ENCODE measurements around the gene S100A14. TPM values are rescaled to one million over a fixed set of nuclear protein-coding genes. Genes with fewer than 3 reads are reported as not detected.
A peak's percentile ranks its signal among the peaks of the same experiment; 100 is the strongest.
"Not testable (repeated sequence)": the region's sequence is repeated elsewhere in the genome, so short reads cannot be mapped to it uniquely, and the experiment has no call there.

S100A14 gene
- total RNA-seq, 2 experiments from 2014 or later: not detected

DNA sequence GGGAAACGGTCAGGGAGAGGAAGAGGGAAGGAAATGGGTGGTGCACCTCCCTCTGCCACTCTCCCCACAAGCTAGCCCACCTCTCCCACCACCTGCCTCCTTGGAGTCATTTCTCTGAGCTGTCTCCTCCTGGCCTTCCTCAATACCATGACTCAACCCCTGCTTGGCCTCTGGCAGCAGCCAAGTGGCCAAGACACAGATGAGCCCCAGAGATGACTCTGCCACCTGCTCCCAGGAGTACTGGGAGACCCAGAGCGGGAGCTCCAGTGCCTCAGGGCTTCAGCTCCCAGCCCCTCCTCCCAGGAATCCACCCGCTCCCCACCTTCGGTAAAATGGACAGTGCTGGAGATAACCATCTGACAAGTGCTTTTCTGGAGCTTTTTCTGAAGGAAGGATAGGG lies 5.8 kb downstream of the S100A14 start:
- H3K9me3 Mint-ChIP-seq: no peaks in the 10 kb centered on the region
- ATAC-seq (ENCODE audit: low read depth) (no peak), DNase-seq (no peak)
- H3K4me3 Mint-ChIP-seq: no peak overlapping the region
- no peaks in the 10 kb centered on the region for H3K4me1 Mint-ChIP-seq
- H3K27ac Mint-ChIP-seq: no peak overlapping the region
- POLR2A ChIA-PET: no interaction called here
- no peaks in the 10 kb centered on the region for H3K36me3 Mint-ChIP-seq
- peaks cover 4% of the 10 kb centered on the region for H3K27me3 Mint-ChIP-seq

DNA sequence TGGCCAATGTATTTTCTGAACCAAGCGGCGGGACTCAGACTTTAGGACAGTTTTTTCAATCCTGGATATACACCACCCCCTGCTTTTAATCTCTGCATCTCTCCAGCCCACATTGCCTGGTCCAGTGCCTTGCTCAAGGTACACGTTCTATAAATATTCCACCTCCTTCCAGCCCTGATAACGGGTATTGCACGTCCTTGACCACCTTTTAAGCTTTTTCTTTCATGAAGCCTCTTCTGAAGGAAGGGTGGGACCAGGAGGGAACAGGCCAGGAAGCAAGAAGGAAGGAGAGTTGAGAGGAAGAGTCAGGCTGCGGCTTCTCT lies 6.6 kb downstream of the S100A14 start:
- DNase-seq: no peak
- Mint-ChIP-seq H3K9me3 (no peaks in the 10 kb centered on the region), H3K4me1 (no peaks in the 10 kb centered on the region), H3K27me3 (peaks cover 4% of the 10 kb centered on the region), H3K36me3 (no peaks in the 10 kb centered on the region), H3K27ac (peak overlapping the region; percentile 20), H3K4me3 (no peak overlapping the region)
- POLR2A ChIA-PET: no interaction called here
- no peak for ATAC-seq (ENCODE audit: low read depth)

DNA sequence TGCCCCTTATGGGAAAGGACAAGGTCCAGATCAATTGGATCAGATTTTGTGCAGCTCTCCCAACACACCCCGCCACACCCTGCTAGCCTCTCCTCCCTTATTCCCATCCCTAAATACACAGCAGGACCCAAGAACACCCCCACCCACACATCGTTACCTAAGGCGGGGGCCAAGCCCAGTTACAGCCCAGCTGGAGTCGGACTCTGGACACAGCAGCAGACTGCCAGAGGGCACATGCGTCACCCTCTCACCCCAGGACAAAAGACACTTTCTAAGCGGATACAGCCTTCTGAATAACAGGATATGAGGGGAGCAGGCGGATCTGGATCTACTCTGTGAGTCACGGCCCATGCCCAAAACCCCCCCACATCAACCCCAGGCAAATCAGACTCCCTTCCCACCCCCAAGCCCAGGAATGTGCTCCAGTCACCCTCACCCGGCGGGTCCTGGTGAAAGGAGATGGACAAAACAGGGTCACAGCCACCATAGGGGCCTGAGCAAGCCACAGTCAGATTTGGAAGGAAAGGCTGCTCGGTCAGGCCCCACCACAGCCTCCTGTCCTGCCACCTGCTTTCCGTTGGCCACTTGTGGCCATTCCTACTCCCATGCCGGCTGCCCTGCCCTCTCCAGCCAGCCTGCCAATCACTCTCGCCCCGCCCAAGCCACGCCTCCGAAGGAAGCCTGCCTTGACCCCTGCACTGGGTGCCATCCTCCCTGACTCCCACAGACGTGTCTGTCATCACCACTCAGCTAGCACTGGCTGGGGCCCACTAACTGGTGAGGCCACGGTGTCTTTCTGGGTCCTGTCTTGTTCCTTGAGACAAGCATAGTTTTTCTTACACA lies 7.2 kb downstream of the S100A14 start:
- no peak overlapping the region for H3K27ac Mint-ChIP-seq
- H3K9me3 Mint-ChIP-seq: no peaks in the 10 kb centered on the region
- no peak overlapping the region for H3K4me3 Mint-ChIP-seq
- DNase-seq (no peak), ATAC-seq (ENCODE audit: low read depth) (no peak)
- H3K4me1 Mint-ChIP-seq: no peaks in the 10 kb centered on the region
- POLR2A ChIA-PET: interaction anchor here (0.6 kb wide), 1 partner anchor 39 kb away, joined by 4 read pairs; no protein-coding TSS in a partner anchor
- H3K27me3 Mint-ChIP-seq: peaks cover 4% of the 10 kb centered on the region
- no peaks in the 10 kb centered on the region for H3K36me3 Mint-ChIP-seq

GRCh38 chr1:153608089-153608682 lies 7.9 kb downstream of the S100A14 start:
- DNase-seq (no peak), ATAC-seq (ENCODE audit: low read depth) (no peak)
- peaks cover 4% of the 10 kb centered on the region for H3K27me3 Mint-ChIP-seq
- no peaks in the 10 kb centered on the region for H3K9me3 Mint-ChIP-seq
- no peak overlapping the region for H3K4me3 Mint-ChIP-seq
- no peaks in the 10 kb centered on the region for H3K36me3 Mint-ChIP-seq
- no peaks in the 10 kb centered on the region for H3K4me1 Mint-ChIP-seq
- no peak overlapping the region for H3K27ac Mint-ChIP-seq
- POLR2A ChIA-PET: interaction anchor here (0.7 kb wide), 1 partner anchor 25 kb away, joined by 3 read pairs; the partner anchor contains the start of gene CHTOP

DNA sequence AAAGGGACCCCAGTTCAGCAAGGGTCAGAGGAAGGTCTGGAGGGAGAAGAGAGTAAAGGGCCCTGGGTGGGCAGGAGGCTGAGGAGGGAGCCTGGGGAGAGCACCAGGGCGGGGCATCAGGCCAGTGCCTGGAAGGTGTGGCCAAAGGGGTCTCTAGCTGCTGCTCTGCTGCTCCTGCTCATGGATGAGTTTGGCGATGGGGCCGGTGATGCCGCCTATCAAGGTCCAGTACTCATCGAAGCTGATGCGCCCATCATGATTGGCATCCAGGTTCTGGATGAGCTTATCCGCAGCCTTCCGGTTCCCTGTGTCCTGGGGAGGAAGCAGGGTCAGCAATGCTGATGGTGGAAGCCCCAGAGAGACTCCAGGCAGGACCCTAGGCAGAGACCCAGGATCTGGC lies 8.7 kb downstream of the S100A14 start:
- POLR2A ChIA-PET: interaction anchor here (0.7 kb wide), 1 partner anchor 26 kb away, joined by 3 read pairs; the partner anchor contains the start of gene CHTOP
- Mint-ChIP-seq H3K27me3 (peaks cover 4% of the 10 kb centered on the region), H3K4me1 (peaks cover 5% of the 10 kb centered on the region), H3K27ac (no peak overlapping the region), H3K4me3 (no peak overlapping the region), H3K9me3 (no peaks in the 10 kb centered on the region), H3K36me3 (no peaks in the 10 kb centered on the region)
- ATAC-seq (ENCODE audit: low read depth) (no peak), DNase-seq (no peak)

DNA sequence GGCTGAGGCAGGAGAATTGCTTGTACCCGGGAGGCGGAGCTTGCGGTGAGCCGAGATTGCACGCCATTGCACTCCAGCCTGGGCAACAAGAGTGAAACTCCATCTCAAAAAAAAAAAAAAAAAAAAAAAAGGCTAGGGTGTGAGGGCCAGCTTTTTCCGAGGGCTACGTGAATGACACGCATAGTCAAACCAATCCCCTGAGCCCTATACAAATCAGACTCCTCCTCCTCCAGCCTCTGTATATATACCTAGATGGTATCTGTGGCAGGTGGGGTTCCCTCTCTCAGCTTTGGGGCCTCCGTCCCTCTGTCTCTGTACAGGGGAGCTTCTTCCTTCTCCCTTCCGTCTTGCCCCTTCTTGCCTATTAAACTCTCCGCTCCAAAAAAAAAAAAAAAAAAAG lies 9.9 kb downstream of the S100A14 start:
- ATAC-seq (ENCODE audit: low read depth) (no peak), DNase-seq (no peak)
- no peaks in the 10 kb centered on the region for H3K9me3 Mint-ChIP-seq
- H3K36me3 Mint-ChIP-seq: no peaks in the 10 kb centered on the region
- POLR2A ChIA-PET: no interaction called here
- H3K27me3 Mint-ChIP-seq: no peaks in the 10 kb centered on the region
- peaks cover 9% of the 10 kb centered on the region for H3K4me1 Mint-ChIP-seq
- H3K4me3 Mint-ChIP-seq: no peak overlapping the region
- no peak overlapping the region for H3K27ac Mint-ChIP-seq

DNA sequence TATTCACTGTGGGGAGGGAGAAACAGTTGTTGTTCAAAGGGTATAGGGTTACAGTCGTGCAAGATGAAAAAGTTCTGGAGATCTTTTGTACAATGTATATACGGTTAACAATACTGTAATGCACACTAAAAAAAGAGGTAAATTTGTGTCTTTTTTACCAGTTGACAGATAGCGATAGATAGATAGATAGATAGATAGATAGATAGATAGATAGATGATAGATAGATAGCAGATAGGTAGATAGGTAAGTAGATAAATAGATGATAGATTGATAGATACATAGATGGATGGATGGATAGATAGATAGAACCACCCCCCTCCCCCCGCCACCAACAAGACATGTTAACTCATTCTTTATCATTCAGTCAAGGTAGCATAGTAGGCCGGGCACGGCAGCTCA lies 13.4 kb downstream of the S100A14 start:
- Mint-ChIP-seq H3K27ac (no peak overlapping the region), H3K9me3 (no peaks in the 10 kb centered on the region), H3K36me3 (no peaks in the 10 kb centered on the region), H3K4me1 (peaks cover 18% of the 10 kb centered on the region), H3K4me3 (no peak overlapping the region), H3K27me3 (no peaks in the 10 kb centered on the region)
- DNase-seq (no peak), ATAC-seq (ENCODE audit: low read depth) (no peak)
- POLR2A ChIA-PET: interaction anchor here (1.3 kb wide), 1 partner anchor 31 kb away, joined by 4 read pairs; the partner anchor contains the start of gene CHTOP

DNA sequence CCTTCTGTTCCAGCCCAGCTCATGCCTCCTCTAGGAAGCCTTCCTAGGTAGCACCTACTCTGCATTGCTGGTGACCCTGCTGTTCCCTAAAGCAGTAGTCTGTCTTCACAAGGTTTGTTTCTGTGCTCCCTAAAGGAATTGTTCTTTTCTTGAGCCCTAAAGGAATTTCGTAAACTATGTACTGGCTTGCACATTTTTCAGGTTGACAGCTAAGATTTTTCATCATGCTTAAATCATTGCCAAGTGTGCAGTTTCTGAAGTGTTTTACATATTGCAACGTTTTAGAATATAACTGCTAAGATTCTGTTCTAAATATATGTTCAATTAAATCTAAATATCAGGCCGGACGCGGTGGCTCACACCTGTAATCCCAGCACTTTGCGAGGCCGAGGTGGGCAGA lies 16.3 kb downstream of the S100A14 start:
- no peak overlapping the region for H3K4me3 Mint-ChIP-seq

DNA sequence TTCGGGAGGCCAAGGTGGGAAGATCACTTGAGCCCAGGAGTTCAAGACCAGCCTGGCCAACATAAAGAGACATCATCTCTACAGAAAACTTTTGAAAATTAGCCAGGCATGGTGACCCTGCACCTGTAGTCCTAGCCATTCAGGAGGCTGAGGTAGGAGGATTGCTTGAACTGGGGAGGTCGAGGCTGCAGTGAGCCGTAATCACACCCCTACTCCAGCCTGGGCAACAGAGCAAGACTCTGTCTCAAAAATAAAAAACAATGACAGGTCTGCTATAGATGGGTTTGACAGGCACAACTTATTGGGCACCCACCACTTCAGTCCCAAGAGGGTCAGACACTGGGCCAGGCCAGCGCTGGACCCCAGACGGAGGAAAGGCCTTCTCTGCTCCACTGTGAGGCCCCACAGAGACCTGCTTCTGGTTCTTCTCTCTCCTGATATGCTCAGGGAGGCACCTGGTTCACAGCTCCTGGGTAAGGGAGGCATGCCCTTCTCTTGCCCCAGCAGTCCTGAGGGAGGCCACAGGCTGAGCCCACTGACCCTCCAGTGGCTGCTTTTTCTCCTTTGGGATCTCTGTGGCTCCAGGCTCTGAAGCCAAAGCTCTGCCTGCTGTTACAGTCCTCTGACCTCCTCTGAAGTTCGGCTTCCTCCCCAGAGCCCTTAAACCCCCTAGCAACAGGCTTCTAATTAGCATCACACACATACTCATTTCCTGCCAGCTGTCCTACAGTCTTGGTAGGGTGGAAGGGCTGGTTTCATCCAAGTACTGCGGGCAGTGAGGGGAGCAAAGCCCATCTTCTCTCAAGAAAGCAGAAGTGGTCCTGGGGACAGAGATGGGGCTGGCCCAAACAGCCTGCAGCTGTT lies 17.6 kb downstream of the S100A14 start:
- peak; percentile 53 for DNase-seq
- Mint-ChIP-seq H3K4me3 (peak overlapping the region; percentile 42), H3K27ac (peak overlapping the region; percentile 88), H3K9me3 (no peaks in the 10 kb centered on the region), H3K4me1 (peaks cover 20% of the 10 kb centered on the region), H3K27me3 (no peaks in the 10 kb centered on the region), H3K36me3 (no peaks in the 10 kb centered on the region)
- POLR2A ChIA-PET: interaction anchor here (0.8 to 2.6 kb wide), 4 partner anchors 8 to 36 kb away, joined by 3 to 14 read pairs (median 4); partner anchors contain the start of genes CHTOP and S100A13
- ATAC-seq (ENCODE audit: low read depth): peak; percentile 98

More for the DNA sequence above, 16.3 kb downstream of the S100A14 start:
- Mint-ChIP-seq H3K9me3 (no peaks in the 10 kb centered on the region), H3K4me1 (peaks cover 20% of the 10 kb centered on the region), H3K36me3 (no peaks in the 10 kb centered on the region), H3K27me3 (no peaks in the 10 kb centered on the region), H3K27ac (no peak overlapping the region)
- ATAC-seq (ENCODE audit: low read depth) (no peak), DNase-seq (no peak)
- POLR2A ChIA-PET: interaction anchor here (1.5 to 2.6 kb wide), 2 partner anchors 9 to 35 kb away, joined by 5 to 14 read pairs; partner anchors contain the start of gene CHTOP

DNA sequence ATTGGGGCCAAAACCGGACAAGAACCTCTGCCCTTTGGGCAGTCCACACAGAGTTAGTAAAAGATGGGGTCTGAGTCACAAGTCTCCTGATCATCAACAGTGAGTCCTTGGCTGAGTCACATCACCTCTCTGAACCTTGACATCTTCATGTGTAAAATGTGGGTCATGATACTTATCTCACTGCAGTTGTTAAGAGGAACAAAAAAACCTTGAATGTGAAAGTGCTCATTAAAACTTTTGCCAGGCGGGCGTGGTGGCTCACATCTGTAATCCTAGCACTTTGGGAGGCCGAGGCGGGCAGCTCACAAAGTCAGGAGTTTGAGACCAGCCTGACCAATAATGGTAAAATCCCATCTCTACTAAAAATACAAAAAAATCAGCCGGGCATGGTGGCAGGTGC lies 18.9 kb downstream of the S100A14 start:
- peaks cover 13% of the 10 kb centered on the region for H3K4me1 Mint-ChIP-seq
- H3K36me3 Mint-ChIP-seq: no peaks in the 10 kb centered on the region
- no peaks in the 10 kb centered on the region for H3K27me3 Mint-ChIP-seq
- ATAC-seq (ENCODE audit: low read depth) (no peak), DNase-seq (no peak)
- POLR2A ChIA-PET: interaction anchor here (2.6 kb wide), 1 partner anchor 37 kb away, joined by 14 read pairs; the partner anchor contains the start of gene CHTOP
- H3K4me3 Mint-ChIP-seq: no peak overlapping the region
- no peak overlapping the region for H3K27ac Mint-ChIP-seq
- no peaks in the 10 kb centered on the region for H3K9me3 Mint-ChIP-seq

DNA sequence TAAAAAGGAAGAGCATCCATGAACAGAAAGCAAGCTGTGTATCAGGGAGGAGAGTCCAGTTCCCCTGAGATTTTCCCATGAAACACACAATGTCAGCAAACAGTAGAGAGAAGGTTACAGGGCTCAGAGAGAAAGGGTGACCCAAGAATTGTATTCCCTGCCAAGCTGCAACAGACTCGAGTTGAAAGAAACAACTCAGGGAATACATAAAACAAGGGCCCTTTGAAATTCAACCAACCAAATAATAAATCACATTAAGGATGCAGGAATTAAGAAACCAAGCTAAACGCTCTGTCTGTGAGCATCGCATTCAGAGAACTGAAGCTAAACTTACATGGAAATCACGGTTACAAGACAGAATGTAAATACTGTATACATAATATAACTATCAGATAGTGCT lies 23.4 kb downstream of the S100A14 start:
- Mint-ChIP-seq H3K4me3 (no peak overlapping the region), H3K9me3 (no peaks in the 10 kb centered on the region), H3K4me1 (peaks cover 1% of the 10 kb centered on the region), H3K36me3 (no peaks in the 10 kb centered on the region), H3K27ac (no peak overlapping the region), H3K27me3 (peaks cover 9% of the 10 kb centered on the region)
- POLR2A ChIA-PET: no interaction called here
- ATAC-seq (ENCODE audit: low read depth): no peak
- no peak for DNase-seq

- no peak overlapping the region for H3K4me3 Mint-ChIP-seq
- H3K9me3 Mint-ChIP-seq: no peaks in the 10 kb centered on the region
- H3K27me3 Mint-ChIP-seq: peaks cover 23% of the 10 kb centered on the region
- no peak overlapping the region for H3K27ac Mint-ChIP-seq
- POLR2A ChIA-PET: no interaction called here
- DNase-seq: no peak
- ATAC-seq (ENCODE audit: low read depth): no peak
- H3K36me3 Mint-ChIP-seq: no peaks in the 10 kb centered on the region
- no peaks in the 10 kb centered on the region for H3K4me1 Mint-ChIP-seq
These were observed 27.6 kb downstream of the S100A14 start for GRCh38 chr1:153588482-153588881.

DNA sequence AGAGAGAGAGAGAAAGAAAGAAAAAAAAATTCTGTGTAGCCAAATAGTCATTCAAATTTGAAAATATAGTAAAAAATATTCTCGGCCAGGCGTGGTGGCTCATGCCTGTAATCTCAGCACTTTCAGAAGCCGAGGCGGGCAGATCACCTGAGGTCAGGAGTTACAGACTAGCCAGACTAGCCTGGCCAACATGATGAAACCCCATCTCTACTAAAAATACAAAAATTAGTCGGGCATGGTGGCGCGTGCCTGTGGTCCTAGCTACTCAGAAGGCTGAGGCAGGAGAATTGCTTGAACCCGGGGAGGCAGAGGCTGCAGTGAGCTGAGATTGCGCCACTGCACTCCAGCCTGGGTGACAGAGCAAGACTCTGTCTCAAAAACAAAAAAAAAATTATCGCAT lies 28.1 kb downstream of the S100A14 start:
- H3K36me3 Mint-ChIP-seq, H3K4me1 Mint-ChIP-seq, H3K9me3 Mint-ChIP-seq: not testable (repeated sequence)

More for the DNA sequence above, 28.1 kb downstream of the S100A14 start:
- H3K4me3 Mint-ChIP-seq; POLR2A ChIA-PET; DNase-seq; H3K27ac Mint-ChIP-seq; ATAC-seq (ENCODE audit: low read depth): not testable (repeated sequence)
- peaks cover 23% of the 10 kb centered on the region for H3K27me3 Mint-ChIP-seq

Measured in activated naive CD8-positive, alpha-beta T cell treated with anti-CD3 and anti-CD28 coated beads, Interleukin-2, amount 10 ng/mL, durations not matched to agents 7 days and 5 days (primary cell).